ENCODE data around the gene USF3.

USF3 gene

DNA sequence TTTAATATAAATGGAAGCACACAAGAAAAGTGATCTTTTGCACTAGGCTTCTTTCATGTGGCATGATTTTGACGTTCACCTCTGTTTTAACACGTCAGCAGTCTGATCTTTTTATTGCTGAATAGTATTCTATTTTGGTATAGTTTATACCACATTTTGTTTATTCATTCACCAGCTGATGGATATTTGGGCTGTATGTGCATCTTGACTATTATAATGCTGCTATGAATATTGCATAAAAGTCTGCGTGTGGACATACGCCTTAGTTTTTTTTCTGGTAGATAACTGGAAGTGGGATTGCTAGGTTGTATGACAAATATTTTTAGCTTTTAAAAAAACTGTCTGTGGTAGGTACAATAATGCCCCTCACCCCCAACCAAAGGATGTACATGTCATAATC is 35.3 kb upstream of the USF3 start:
- Histone ChIP-seq H3K4me3 (no peak overlapping the region), H3K4me2 (no peak overlapping the region), H3K9me3 (replicated peaks in 1 of 11) (no peaks in the 10 kb centered on the region), H4K20me1 (peaks cover 81 to 100% (median 98%) of the 10 kb centered on the region in 11 experiments), H3K27me3 (no peaks in the 10 kb centered on the region), H3K9ac (no peak overlapping the region), H3K27ac (no peak overlapping the region), H3K36me3 (peaks cover 10 to 85% (median 59%) of the 10 kb centered on the region in 11 experiments; a peak in 21 of 22 replicates), H3K4me1 (peaks cover 0 to 4% (median 1%) of the 10 kb centered on the region in 10 experiments; a peak in 10 of 20 replicates)
- TF ChIP-seq Cebpa-rat (IDR thresholded peaks at IDR 0.05): no peak

- Histone ChIP-seq H3K36me3 (peaks cover 10 to 89% (median 64%) of the 10 kb centered on the region in 11 experiments; a peak in 21 of 22 replicates), H3K4me3 (no peak overlapping the region), H3K4me2 (no peak overlapping the region), H3K9ac (no peak overlapping the region), H4K20me1 (peaks cover 74 to 100% (median 96%) of the 10 kb centered on the region in 11 experiments), H3K27me3 (no peaks in the 10 kb centered on the region), H3K9me3 (replicated peaks in 1 of 11) (no peaks in the 10 kb centered on the region), H3K27ac (no peak overlapping the region), H3K4me1 (no peaks in the 10 kb centered on the region)
- no peak for TF ChIP-seq Cebpa-rat (IDR thresholded peaks at IDR 0.05)
Measured at GRCh38 chr3:113730550-113730949, 34.1 kb upstream of the USF3 start.

GRCh38 chr3:113728661-113729060 is 32.2 kb upstream of the USF3 start:
- TF ChIP-seq Cebpa-rat (IDR thresholded peaks at IDR 0.05): no peak
- Histone ChIP-seq H3K27me3 (no peaks in the 10 kb centered on the region), H4K20me1 (peaks cover 60 to 100% (median 91%) of the 10 kb centered on the region in 11 experiments; a peak in 21 of 22 replicates), H3K4me2 (no peak overlapping the region), H3K9ac (no peak overlapping the region), H3K36me3 (peaks cover 23 to 96% (median 72%) of the 10 kb centered on the region in 11 experiments; a peak in 21 of 22 replicates), H3K27ac (no peak overlapping the region), H3K4me1 (no peaks in the 10 kb centered on the region), H3K4me3 (no peak overlapping the region), H3K9me3 (replicated peaks in 1 of 11) (no peaks in the 10 kb centered on the region)

DNA sequence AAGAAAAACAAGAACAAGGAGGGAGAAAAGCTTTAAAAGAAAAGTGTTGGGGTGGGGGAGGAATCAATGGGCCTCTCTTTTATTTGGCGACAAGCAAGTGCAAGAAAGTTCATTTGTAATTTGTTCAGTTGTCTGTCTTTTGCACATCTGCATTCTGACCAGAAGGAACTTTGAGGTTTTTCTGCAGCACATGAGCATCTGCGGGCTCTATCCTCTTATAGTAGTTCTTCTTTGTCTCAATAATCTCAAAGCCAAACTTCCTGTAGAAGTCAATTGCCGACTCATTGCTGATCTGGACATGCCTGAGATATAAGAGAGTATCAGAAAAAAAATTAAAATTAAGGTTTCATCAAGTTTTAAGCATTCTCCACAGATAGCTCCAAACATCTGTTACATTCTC is 25.2 kb upstream of the USF3 start:
- H3K4me2 ChIP-seq: peak overlapping the region in 6 of 11 experiments; percentile 4 to 51 (median 42); a peak in 10 of 22 replicates
- TF ChIP-seq Cebpa-rat (IDR thresholded peaks at IDR 0.05): no peak
- H3K27me3 ChIP-seq: no peaks in the 10 kb centered on the region
- peak overlapping the region in 8 of 11 experiments; percentile 27 to 71 (median 51); a peak in 14 of 22 replicates for H3K27ac ChIP-seq
- no peaks in the 10 kb centered on the region for H3K9me3 ChIP-seq (replicated peaks in 1 of 11)
- H3K4me1 ChIP-seq: peaks cover 0 to 23% (median 14%) of the 10 kb centered on the region in 10 experiments; a peak in 12 of 20 replicates
- H3K4me3 ChIP-seq: no peak overlapping the region
- peak overlapping the region in 2 of 11 experiments; percentile 0 to 33; a peak in 3 of 22 replicates for H3K9ac ChIP-seq
- peaks cover 61 to 100% (median 92%) of the 10 kb centered on the region in 11 experiments for H3K36me3 ChIP-seq
- peaks cover 4 to 54% (median 36%) of the 10 kb centered on the region in 11 experiments; a peak in 19 of 22 replicates for H4K20me1 ChIP-seq

- peaks cover 60 to 99% (median 92%) of the 10 kb centered on the region in 11 experiments for H3K36me3 ChIP-seq
- no peak overlapping the region for H3K4me2 ChIP-seq
- no peaks in the 10 kb centered on the region for H3K9me3 ChIP-seq (replicated peaks in 1 of 11)
- H3K4me1 ChIP-seq: peaks cover 0 to 23% (median 14%) of the 10 kb centered on the region in 10 experiments; a peak in 12 of 20 replicates
- no peak overlapping the region for H3K4me3 ChIP-seq
- H4K20me1 ChIP-seq: peaks cover 4 to 35% (median 18%) of the 10 kb centered on the region in 11 experiments; a peak in 16 of 22 replicates
- no peaks in the 10 kb centered on the region for H3K27me3 ChIP-seq
- TF ChIP-seq Cebpa-rat (IDR thresholded peaks at IDR 0.05): no peak
- no peak overlapping the region for H3K27ac ChIP-seq
- no peak overlapping the region for H3K9ac ChIP-seq
Measured at GRCh38 chr3:113719758-113720157, 23.3 kb upstream of the USF3 start.

DNA sequence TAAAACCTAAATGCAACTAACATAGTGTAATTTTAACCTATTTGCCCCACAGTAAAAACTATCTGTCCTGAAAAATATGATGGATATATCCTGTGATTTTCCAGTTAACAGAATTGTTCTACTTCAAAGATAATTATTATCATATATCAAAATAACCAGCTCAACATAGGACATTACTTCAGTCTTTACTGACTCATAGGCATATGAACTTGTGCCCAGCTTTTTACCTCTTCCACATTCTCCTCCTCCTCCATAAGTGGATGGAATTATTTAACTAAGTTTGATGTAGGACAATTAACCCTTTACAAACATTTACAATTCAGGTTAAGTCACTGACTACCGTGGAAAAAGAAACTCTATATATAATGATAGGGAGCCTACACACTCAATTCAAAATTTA is 22.9 kb upstream of the USF3 start:
- H3K36me3 ChIP-seq: peaks cover 56 to 94% (median 88%) of the 10 kb centered on the region in 11 experiments
- H3K4me3 ChIP-seq: no peak overlapping the region
- H3K9me3 ChIP-seq (replicated peaks in 1 of 11): no peaks in the 10 kb centered on the region
- H3K27ac ChIP-seq: no peak overlapping the region
- H3K27me3 ChIP-seq: no peaks in the 10 kb centered on the region
- H3K9ac ChIP-seq: no peak overlapping the region
- H4K20me1 ChIP-seq: peaks cover 0 to 31% (median 14%) of the 10 kb centered on the region in 11 experiments; a peak in 13 of 22 replicates
- TF ChIP-seq Cebpa-rat (IDR thresholded peaks at IDR 0.05): no peak
- H3K4me1 ChIP-seq: peaks cover 0 to 23% (median 14%) of the 10 kb centered on the region in 10 experiments; a peak in 12 of 20 replicates
- H3K4me2 ChIP-seq: no peak overlapping the region

GRCh38 chr3:113717818-113718217 is 21.4 kb upstream of the USF3 start:
- TF ChIP-seq Cebpa-rat (IDR thresholded peaks at IDR 0.05): no peak
- peaks cover 43 to 80% (median 73%) of the 10 kb centered on the region in 11 experiments for H3K36me3 ChIP-seq
- no peak overlapping the region for H3K27ac ChIP-seq
- no peak overlapping the region for H3K4me3 ChIP-seq
- H3K4me1 ChIP-seq: peaks cover 0 to 20% (median 14%) of the 10 kb centered on the region in 10 experiments; a peak in 12 of 20 replicates
- no peak overlapping the region for H3K4me2 ChIP-seq
- no peak overlapping the region for H3K9ac ChIP-seq
- H3K27me3 ChIP-seq: no peaks in the 10 kb centered on the region
- H3K9me3 ChIP-seq (replicated peaks in 1 of 11): no peaks in the 10 kb centered on the region
- peaks cover 0 to 16% (median 5%) of the 10 kb centered on the region in 11 experiments; a peak in 8 of 22 replicates for H4K20me1 ChIP-seq

- peaks cover 0 to 16% (median under 1%) of the 10 kb centered on the region in 11 experiments; a peak in 7 of 22 replicates for H4K20me1 ChIP-seq
- H3K4me3 ChIP-seq: no peak overlapping the region
- H3K36me3 ChIP-seq: peaks cover 43 to 75% (median 68%) of the 10 kb centered on the region in 11 experiments
- peaks cover 0 to 17% (median 12%) of the 10 kb centered on the region in 10 experiments; a peak in 12 of 20 replicates for H3K4me1 ChIP-seq
- no peak overlapping the region for H3K4me2 ChIP-seq
- H3K9ac ChIP-seq: no peak overlapping the region
- H3K9me3 ChIP-seq (replicated peaks in 1 of 11): no peaks in the 10 kb centered on the region
- no peak for TF ChIP-seq Cebpa-rat (IDR thresholded peaks at IDR 0.05)
- no peaks in the 10 kb centered on the region for H3K27me3 ChIP-seq
- no peak overlapping the region for H3K27ac ChIP-seq
Measured at GRCh38 chr3:113717308-113717707, 20.9 kb upstream of the USF3 start.

DNA sequence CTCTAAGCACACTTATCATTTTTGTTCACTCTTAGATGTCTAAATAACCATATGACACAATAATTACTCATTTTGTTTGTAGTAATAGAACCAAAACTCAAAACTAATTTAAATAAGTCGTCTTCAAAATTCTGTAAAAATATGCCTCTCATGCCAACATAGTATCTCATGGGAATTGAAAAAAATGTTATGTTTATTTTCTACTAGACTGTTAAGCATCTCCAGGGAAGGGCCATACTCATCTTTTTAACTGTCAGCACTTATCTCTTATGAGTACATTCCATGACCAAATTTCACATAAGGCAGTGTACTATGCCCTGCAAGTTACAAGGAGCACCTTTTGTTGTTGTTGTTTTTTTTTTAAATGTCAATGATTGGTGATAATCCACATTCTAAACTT is 18.3 kb upstream of the USF3 start:
- H3K9ac ChIP-seq: no peak overlapping the region
- no peaks in the 10 kb centered on the region for H3K9me3 ChIP-seq (replicated peaks in 1 of 11)
- no peak overlapping the region for H3K27ac ChIP-seq
- no peak for TF ChIP-seq Cebpa-rat (IDR thresholded peaks at IDR 0.05)
- no peak overlapping the region for H3K4me3 ChIP-seq
- H3K4me1 ChIP-seq: no peaks in the 10 kb centered on the region
- H3K36me3 ChIP-seq: peaks cover 24 to 49% (median 43%) of the 10 kb centered on the region in 11 experiments
- H3K4me2 ChIP-seq: no peak overlapping the region
- H3K27me3 ChIP-seq: no peaks in the 10 kb centered on the region
- peaks cover 0 to 5% (median 0%) of the 10 kb centered on the region in 11 experiments; a peak in 2 of 22 replicates for H4K20me1 ChIP-seq
